Measurements from ENCODE around the gene WNT9B.

The WNT9B gene, protein sequence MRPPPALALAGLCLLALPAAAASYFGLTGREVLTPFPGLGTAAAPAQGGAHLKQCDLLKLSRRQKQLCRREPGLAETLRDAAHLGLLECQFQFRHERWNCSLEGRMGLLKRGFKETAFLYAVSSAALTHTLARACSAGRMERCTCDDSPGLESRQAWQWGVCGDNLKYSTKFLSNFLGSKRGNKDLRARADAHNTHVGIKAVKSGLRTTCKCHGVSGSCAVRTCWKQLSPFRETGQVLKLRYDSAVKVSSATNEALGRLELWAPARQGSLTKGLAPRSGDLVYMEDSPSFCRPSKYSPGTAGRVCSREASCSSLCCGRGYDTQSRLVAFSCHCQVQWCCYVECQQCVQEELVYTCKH

DNA sequence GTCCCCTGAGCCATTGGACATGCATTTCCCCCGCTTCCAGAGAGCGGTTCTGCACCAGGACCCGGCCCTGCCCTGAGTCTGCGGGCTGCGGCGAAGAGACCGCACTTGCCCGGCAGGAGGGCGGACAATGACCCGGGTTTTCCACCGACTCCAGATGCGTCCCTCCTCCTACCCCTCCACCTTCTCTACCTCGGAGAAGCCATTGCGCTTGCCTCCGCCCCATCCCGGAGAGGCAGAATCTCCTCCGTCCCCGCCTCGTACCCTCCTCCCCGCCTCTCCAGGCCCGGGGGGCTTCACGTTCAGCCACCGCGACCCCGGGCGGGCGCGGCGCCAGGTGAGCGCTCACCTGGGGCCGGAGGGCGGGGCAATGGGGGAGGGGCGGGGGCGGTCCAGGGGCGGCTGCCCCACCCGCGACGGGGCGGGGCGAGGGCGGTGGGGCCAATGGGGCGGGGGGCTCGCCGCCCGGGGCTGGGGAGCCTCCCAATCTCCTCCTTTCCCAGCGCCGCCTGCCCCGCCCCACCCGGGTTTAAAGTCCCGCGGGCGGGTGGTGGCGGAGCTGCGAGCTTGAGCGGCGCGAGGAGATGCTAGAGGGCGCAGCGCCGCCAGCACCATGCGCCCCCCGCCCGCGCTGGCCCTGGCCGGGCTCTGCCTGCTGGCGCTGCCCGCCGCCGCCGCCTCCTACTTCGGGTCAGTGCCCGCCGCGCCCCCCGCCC lies at the start of gene WNT9B:
Gene WNT9B (plus strand): TSS at position 555 of the 713 bp plus-strand sequence. CDS start 56 bp downstream, at position 611.
- DNase-seq = no peak

GRCh38 chr17:46802800-46803199 lies 48.6 kb upstream of the WNT9B start:
- no peak for DNase-seq

- DNase-seq = no peak
Observed at GRCh38 chr17:46803544-46803943, 47.8 kb upstream of the WNT9B start.

- no peak for DNase-seq
Observed at GRCh38 chr17:46805771-46806170, 45.6 kb upstream of the WNT9B start.

GRCh38 chr17:46809110-46809571 lies 42.2 kb upstream of the WNT9B start:
- no peak for DNase-seq

GRCh38 chr17:46810837-46811236 lies 40.5 kb upstream of the WNT9B start:
- no peak for DNase-seq

DNA sequence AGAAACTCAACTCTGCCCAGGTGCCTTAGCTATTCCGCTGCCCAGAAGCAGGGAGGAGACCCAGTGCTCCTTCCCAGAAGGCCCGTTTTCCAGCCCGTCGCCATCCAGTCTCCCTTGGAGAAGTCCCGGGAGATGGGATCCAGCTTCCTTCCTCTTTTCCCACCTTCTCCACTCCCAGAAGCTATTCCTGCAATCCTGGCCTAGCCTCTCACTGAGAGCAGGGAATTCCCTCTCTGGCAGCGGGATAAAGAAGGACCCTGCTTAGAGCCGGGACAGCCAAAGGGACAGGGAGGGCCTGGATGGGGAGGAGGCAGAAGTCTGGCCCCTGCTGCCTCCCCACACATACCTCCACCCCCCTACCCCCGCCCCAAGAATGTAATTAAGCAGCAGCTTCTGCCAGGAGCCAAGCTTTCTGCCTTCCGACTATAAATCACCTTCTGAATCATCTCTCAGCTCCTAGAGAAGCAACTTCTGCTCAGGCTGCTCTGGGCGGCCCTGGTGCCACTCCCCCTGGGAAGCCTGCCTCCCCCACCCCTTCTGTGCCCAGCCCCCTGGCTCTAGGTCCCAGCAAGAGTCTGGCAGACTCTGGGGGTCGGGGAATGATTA lies 39.3 kb upstream of the WNT9B start:
- no peak for DNase-seq

DNA sequence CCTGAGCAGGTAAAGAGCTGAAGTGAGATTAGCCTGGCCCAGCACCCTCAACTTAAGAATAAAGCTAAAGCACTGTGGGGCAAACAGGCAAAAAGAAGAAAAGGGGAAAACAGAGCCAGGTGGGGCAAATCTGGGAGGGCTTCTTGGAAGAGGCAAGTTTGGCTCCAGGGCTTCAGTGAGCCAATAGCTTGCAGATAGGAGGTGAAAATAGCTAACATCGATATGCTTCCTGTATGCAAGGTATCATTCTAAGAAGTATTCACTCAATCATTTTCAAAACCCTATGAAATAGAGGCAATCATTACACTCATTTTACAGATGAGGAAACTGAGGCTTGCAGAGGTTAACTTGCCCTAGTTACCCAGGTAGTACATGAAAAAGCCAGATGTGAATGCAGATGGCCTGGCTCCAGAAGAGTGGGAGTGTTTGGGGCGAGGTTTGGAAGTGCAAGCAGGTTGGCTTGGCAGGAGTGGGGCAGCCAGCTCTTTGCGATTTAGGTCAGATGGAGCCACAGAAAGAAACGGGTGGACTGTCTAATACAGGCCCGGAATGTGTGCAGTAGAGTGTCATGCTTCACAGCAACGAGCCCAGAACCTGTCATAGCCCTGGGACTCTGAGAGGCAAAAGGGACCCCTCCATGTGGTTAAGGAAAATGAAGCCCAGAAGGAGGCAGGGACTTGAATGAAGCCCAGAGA lies 38.6 kb upstream of the WNT9B start:
- no peak for DNase-seq

- no peak for DNase-seq
Observed at GRCh38 chr17:46813920-46814319, 37.5 kb upstream of the WNT9B start.

- no peak for DNase-seq
Observed at GRCh38 chr17:46814446-46814845, 36.9 kb upstream of the WNT9B start.

- no peak for DNase-seq
Observed at GRCh38 chr17:46815474-46816353, 35.7 kb upstream of the WNT9B start.

- DNase-seq = no peak
Observed at GRCh38 chr17:46817151-46817900, 34.1 kb upstream of the WNT9B start.

DNA sequence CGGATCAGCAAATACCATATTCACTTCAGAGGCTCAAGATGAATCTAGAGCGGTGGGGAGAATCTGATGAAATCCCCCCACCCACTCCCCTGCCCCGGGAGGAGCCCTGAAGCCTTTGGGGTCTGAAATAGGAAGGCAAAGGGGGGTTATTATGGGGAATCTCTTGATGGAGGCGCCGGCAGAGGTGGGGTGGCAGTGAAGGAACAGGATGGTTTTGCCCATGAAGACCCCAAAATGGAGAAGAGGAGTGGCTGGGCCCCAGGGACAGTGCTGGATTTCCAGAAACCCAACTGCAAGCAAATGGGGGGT lies 33.5 kb upstream of the WNT9B start:
- no peak for DNase-seq

GRCh38 chr17:46818316-46818928 lies 33.0 kb upstream of the WNT9B start, which contains the start of gene WNT3:
Gene WNT3 (minus strand): TSS chr17:46818692. CDS start chr17:46818597, 95 bp downstream.
- DNase-seq = peak in 2 of 4 experiments; percentile 11 to 32

- DNase-seq = no peak
Observed at GRCh38 chr17:46818929-46819859, 32.2 kb upstream of the WNT9B start.

- DNase-seq = no peak
Observed at GRCh38 chr17:46819906-46820351, 31.5 kb upstream of the WNT9B start.

- DNase-seq = no peak
Observed at GRCh38 chr17:46820592-46821450, 30.6 kb upstream of the WNT9B start.
